UCSD-AML1 (cell line): ENCODE data around the gene YRDC.

Experiments used
- DNase-seq: peaks from one replicate; lab custom pipeline; 2025; ENCODE audit not compliant: unreplicated experiment; lab: John Stamatoyannopoulos, UW

The YRDC gene, protein sequence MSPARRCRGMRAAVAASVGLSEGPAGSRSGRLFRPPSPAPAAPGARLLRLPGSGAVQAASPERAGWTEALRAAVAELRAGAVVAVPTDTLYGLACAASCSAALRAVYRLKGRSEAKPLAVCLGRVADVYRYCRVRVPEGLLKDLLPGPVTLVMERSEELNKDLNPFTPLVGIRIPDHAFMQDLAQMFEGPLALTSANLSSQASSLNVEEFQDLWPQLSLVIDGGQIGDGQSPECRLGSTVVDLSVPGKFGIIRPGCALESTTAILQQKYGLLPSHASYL

DNA sequence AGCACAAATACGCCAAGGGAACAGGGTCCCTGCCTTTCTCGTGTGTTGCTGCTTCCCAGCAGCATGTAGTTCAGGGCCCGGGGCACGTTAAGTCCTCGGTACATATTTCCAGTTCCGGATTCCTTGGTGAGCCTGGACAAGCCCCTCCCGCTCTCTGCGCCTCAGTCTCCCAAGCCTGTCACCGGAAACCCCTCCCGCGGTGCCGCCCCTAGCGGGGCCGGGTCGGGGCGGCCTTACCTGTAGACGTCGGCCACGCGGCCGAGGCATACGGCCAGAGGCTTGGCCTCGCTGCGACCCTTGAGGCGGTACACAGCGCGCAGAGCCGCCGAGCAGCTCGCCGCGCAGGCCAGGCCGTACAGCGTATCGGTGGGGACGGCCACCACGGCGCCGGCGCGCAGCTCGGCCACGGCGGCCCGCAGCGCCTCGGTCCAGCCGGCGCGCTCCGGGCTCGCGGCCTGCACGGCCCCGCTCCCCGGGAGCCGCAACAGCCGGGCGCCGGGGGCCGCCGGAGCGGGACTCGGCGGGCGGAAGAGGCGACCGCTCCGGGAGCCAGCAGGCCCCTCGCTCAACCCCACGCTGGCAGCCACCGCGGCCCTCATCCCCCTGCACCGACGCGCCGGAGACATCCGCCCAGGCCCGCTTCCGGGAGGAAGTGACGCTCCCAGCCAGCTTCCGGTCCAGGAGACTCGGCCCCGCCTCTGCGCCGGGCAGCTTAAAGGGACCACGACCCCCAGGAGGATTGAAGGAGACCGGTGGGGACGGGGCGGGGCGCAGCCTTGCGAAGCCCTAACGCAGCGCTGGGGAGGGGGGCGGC, at the start of gene YRDC, which contains the start of gene C1orf122:
Gene YRDC, minus strand, starts transcription at position 654 of the 814 bp plus-strand sequence. Its CDS starts 28 bp downstream, at position 626.
Gene C1orf122, plus strand, starts transcription at position 236 of the 814 bp plus-strand sequence. CDS start 615 bp downstream, outside the sequence.
- DNase-seq: peak; percentile 94

DNA sequence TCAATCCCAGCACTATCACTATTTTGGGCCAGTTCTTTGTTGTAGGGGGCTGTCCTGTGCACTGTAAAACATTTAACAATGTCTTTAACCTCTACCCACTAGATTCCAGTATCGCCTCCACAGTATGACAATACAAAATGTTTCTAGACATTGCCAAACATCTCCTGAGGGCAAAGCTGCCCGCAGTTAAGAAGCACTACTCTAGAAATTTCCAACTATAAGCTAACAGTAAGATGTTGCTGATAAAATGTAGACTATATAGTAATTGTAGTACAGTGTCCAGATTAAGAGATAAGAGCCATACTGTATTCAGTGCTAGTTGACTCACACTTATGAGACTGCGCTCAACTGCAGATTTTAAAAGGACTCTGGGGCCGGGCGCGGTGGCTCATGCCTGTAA, 46.4 kb upstream of the YRDC start:
- no peak for DNase-seq

DNA sequence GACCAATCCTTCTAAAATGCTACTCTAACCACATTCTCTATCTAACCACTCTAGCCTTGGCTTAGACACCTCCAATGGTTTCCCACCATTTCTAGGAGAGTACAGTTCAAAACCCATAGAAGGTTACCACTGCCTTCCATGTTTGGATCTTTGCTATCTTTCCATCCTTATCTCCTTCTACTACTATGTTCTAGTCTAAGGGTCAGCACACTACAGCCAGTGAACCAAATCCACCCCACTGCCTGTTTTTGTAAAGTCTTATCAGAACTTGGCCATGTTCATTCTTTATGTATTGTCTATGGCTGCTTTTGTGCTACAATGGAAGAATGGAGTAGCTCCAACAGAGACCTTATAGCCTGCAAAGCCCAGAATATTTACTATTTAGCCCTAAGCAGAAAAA, 45.1 kb upstream of the YRDC start:
- no peak for DNase-seq

DNA sequence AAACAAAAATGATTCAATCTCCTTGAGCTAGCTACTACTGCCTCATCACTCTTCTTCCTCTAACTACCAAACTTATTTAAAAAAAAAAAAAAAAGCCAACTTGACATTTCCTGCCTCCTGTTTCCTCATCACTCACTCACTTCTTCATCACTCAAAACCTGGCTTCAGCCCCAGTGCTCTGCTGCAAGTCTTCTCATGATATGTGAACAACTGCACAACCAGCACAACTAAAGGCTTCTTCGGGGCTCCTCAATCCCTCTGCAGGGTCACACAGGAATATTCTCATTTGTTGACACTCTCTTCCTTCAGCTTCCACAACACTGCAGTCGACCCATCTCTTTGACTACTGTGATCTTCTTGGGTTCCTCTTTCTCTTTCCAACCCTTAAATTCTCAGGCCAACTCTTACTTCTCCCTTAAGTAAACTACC, 43.8 kb upstream of the YRDC start:
- DNase-seq: peak; percentile 27

DNA sequence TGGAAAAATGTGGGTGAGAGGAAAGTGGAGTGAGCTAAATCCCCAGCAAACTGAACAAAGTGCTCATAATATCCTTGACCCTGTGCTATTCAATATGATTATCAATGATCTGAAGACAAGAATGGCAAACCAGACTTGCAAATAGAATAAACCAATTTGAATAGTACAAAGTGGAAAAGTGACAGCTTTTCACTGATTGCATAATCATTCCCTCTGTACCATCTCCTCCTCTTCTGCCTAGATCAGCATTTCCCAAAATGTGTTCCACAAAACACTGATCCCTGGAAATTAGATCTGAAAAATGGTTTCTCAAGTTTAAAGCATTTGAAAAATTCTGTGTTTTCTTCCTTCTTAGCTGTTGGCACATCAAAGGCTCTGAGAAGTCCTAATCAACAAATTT, 43.3 kb upstream of the YRDC start:
- DNase-seq: no peak

DNA sequence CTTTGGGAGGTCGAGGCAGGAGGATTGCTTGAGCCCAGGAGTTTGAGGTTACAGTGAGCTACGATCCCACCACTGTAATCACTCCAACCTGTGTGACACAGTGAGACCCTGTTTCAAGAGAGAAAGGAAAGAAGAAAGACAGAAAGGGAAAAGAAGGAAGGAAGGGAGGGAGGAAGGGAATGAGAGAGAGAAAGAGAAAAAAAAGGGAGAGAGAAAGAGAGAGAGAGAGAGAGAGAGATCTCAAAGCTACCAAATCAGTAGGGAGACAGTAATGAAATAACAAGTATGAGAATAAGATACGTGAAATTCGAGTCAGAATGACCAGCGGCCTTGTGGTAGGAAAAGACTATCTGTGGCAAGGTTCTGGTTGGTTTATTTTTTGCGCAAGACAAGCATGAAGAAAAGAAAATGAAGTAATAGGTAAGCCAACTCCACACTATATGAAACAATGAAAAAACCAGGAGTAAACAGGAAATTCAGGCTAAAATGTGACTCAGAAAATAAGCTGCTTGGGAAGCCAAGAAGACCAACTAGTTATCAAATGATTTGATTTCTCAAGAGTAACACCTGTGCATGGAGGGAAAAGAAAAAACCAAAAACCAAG, 42.4 kb upstream of the YRDC start:
- no peak for DNase-seq

DNA sequence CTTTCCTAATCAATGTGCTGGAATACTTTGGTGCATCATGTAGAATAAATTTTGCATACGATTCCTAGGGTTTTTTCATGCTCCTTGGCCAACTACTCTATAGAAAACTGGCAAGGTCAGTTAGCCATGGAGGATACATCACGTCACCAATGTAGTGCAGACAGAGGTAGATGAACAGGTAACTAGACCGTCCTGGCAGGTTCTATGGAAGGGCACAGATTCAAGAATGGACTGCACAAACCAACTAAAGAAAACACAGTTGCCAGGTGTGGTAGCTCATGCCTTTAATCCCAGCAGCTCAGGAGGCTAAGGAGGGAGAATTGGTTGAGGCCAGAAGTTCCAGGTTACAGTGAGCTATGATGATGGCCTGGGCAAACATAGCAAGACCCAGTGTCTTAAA, 41.5 kb upstream of the YRDC start:
- no peak for DNase-seq

DNA sequence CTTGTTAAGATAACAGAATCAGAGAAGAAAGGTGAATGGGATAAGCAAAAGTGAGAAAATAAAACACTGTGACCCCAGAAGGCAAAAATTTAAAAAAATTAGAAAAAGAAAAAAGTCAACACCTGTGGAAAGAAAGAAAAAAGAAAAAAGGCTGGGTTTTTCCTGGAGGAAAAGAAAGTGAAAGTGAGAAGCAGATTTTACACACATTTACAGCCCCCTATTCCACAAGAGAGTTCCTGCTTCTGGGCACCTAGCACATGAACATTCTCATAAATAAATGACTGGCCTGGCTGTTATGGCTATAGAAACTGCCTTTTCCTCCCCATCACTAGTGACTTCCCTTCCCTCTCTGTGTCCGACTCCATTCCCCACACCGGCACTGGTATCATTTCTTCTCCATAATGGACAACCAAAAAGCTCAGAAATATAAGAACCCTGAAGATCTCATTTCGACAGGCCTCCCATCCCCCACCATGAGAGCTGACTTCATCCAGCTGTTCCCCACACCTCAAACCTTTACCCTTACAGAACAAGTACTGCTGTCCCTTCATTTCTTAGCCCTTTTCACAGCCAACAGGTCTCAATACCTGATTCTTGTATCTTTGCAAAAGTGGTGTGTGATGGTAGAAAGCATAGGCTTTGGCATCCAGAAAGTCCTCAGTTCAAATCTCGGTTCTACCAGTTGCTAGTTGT, 38.8 kb upstream of the YRDC start:
- DNase-seq: no peak

DNA sequence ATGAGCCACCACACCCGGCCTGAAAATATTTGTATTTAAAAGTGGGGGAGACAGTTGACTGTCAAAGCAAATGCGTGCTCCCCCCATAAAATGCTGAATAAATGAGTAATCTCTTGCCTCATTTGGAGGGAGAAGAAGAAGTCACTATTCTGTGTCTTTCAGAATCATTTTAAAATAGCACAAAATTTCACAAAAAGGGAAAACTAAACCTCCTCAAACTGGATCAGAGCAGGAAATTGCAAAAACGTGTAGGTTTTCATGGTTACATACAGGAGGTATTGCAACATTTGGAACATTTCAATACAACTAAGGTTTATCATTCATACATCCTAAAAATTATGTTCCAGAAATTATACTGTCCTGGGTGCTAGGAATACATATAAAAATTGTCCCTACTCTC, 37.8 kb upstream of the YRDC start:
- no peak for DNase-seq

DNA sequence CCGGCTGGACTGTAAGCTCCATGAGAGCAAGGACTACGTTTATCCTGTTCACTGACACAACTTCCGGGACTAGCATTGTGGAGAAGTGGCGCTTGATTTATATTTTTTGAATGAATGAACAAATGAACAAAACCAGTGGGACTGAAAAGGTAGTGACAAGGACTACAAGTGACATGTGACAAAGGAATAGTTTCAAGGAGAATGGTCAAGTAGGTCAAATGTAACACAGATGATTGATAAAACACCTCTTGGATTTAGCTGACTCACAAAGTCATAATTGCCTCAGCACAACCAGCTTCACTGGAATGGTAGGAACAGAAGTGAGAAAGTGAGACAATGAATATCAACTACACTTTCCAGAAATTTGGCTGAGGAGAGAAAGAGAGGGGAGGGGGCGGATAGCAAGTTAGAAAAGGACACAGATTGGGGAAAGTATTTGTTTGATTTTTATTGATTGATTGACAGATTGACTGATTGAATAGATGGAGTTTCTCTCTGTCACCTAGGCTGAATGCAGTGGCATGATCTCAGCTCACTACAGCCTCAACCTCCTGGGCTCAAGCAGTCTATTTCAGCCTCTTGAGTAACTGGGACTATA, 37.1 kb upstream of the YRDC start:
- DNase-seq: no peak

DNA sequence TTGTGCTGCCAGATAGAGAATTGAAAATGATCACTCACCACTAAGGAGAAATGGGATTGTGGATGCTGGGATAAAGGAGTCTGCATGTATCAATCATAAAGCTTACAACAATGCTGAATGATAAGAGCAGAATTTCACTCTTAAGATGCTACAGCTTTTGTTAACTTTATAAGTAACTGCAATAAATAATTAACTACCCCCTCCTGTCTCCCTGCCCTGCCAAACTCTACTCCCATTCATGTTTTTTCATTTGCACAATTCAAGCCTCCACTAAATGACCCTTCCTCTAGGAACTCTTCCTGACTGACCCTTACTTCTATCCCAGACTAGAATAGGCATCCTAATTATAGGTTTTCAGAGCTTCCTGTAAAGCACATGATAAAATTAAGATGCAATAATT, 36.5 kb upstream of the YRDC start:
- DNase-seq: no peak

DNA sequence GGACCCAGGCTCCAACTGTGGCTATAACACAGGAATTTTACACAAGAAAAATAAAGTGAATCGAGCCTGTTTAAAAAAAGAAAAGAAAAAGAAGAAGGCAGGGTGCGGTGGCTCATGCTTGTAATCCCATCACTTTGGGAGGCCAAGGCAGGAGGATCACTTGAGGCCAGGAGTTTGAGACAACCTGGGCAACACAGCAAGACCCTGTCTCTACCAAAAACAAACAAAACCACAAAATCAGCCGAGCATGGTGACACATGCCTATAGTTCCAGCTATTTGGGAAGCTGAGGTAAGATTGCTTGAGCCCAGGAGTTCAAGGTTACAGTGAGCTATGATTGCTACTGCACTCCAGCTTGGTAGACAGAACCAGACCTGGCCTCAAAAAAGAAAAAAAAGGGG, 33.6 kb upstream of the YRDC start:
- DNase-seq: no peak

DNA sequence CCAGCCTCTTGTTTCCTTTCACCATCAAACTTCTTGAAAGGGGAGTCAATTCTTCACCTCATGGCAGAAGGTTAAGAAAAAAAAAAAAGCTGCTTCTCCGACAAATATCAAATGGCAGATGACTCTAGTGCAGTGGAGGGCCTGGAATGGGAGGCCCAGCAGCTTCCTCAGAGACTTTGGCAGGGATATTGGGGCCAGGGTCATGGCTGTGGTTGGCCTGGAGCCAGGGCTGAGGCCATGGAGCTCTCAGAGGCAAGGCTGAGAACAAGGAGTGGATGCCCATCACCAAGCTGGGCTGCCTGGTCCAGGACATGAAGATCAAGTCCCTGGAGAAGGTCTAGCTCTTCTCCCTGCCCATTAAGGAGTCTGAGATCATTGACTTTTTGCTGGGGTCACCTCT, 32.7 kb upstream of the YRDC start:
- DNase-seq: no peak

DNA sequence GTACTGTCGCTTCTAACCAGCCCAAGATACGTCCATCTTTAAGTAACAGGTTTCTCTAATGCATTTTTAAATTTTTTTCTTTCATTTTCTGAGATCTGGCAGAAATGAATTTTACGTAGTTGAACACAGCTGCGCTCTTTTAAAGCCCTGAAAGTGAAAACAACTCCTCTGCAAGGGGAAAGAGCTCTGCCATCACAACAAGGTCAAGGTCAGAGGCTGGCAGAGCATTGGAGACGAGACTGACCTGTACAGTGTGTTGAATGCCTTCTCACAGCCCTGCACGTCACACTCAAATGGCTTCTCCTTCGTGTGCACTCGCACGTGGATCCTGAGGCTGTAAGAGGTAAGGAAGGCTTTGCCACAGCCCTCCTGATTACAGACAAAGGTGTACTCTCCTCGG, 31.7 kb upstream of the YRDC start:
- no peak for DNase-seq

DNA sequence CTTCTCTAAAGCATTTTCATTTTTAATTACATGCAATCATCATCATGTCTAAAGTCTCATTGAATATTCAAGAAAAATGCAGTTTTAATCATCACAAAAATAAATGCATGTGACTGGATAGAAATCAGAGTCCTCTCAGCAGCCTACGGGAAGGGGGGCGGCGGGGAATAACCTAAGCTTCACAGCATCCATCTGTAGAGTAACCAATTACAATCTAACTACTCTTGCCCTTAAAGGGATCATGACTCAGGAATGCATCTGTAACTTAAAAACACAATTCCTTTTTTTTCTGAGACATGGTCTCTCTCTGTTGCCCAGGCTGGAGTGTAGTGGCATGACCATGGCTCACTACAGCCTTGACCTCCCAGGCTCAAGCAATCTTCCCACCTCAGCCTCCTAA, 28.8 kb upstream of the YRDC start:
- DNase-seq: no peak

DNA sequence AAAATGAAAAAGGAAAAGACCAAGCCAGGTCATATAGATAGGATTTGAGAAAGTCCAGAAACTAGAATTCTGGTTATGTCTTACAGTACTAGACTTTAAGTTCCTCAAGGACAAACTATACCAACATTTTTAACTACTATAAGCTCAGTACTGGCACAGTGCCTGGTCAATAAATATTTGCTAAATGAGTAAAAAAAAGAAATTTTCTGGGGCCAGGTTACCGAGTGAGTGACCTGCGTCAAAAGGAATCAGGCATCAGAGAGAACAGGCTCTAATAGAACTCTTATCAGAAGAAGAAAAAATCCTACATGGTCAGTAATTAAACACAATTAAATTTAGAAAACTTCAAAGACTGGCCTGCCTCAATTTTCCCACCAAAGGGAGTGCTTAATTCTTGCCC, 23.8 kb upstream of the YRDC start:
- DNase-seq: no peak

DNA sequence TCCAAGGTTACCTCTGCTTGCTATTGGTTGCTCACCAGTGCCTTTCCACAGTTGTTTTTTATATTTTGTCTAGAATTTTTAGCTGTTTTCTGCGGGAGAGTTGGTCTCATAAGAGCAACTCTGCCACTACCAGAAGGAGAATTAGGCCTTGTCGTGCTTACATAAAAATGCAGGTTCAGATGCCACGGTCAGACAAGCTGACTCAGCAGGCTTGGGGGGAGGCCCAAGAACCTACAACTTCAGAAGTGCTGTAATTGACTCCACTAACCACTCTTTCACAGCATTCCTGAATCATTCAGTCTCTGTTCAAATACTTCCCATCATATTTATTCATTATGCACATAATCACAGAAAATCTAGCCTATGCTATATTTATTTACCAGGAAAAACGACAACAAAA, 23.1 kb upstream of the YRDC start:
- no peak for DNase-seq

DNA sequence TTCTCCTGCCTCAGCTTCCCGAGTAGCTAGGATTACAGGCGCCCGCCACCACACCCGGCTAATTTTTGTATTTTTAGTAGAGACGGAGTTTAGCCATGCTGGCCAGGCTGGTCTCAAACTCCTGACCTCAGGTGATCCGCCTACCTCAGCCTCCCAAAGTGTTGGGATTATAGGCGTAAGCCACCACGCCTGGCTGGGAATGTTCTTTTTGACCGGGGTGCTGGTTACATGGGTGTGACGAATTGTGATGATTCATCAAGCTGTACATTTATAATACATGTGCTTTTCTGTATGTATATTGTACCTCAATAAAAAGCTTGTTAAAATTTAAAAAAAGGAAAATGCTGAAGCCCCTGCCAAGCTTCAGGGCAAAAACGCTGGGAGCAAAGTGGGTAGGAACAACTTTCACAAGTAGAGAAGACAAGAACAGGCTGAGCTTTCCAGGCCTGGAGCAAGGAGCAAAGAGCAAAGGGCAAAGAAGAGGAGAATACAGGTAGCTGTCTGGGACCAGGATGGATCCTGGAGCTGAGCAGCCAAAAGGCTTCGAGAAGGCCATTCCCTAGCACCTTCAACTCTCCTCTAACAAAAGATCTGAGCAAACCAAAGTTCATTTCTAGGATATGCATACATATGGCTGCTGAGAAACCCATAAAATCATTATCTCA, 20.5 kb upstream of the YRDC start:
- no peak for DNase-seq

DNA sequence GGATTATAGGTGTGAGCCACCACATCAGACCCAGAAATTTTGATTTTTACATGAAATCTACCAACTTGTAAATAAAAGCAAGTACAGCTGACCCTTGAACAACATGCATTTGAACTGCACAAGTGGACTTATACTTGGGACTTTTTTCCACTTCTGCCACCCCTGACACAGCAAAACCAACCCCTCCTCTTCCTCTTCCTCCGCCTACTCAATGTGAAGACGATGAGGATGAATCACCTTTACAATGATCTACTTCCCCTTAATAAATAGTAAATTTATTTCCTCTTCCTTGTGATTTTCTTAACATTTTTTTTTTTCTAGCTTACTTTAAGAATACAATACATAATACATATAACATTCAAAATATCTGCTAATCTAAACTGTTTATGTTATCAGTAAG, 17.5 kb upstream of the YRDC start:
- DNase-seq: no peak

DNA sequence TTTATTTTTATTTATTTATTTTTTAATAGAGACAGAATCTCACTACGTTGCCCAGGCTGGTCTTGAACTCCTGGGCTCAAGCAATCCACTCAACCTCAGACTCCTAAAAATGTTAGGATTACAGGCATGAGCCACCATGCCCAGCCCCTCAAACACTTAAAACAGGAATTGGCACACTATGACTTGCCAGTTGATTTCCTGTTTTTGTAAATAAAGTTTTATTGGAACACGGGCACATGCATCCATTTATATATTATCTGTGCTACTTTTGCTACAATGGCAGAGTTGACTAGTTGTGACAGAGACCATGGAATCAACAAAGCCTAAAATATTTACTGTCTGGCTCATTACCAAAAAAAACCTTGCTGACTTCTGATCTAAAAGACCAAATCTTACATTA, 16.0 kb upstream of the YRDC start:
- DNase-seq: no peak
